ENCODE results near the gene DGKD.

GRCh38 chr2:233489666-233490065 lies 135.4 kb downstream of the DGKD start:
- TF ChIP-seq BACH2 (CRISPR knock-in tag; IDR thresholded peaks at IDR 0.05; ENCODE audit: borderline replicate concordance) (no peak), ZC3H10 (CRISPR knock-in tag; IDR thresholded peaks at IDR 0.05) (no peak), ZFP3 (CRISPR knock-in tag; IDR thresholded peaks at IDR 0.05) (no peak), PATZ1 (CRISPR knock-in tag; IDR thresholded peaks at IDR 0.05; ENCODE audit: borderline replicate concordance) (no peak), ESRRG (CRISPR knock-in tag; IDR thresholded peaks at IDR 0.05) (no peak), ZNF70 (CRISPR knock-in tag; IDR thresholded peaks at IDR 0.05) (no peak), SNAI2 (CRISPR knock-in tag; IDR thresholded peaks at IDR 0.05) (no peak), ARNTL (CRISPR knock-in tag; IDR thresholded peaks at IDR 0.05; ENCODE audit: borderline replicate concordance, low read depth) (no peak), CREB5 (CRISPR knock-in tag; IDR thresholded peaks at IDR 0.05; ENCODE audit: low read depth) (no peak), CSRNP3 (CRISPR knock-in tag; IDR thresholded peaks at IDR 0.05) (no peak), POU6F1 (CRISPR knock-in tag; IDR thresholded peaks at IDR 0.05; ENCODE audit: borderline replicate concordance, low read depth) (no peak)

All from SK-N-SH treated with all-trans-retinoic acid at 6 μM for 48 hours (cell line).